Endometrial microvascular endothelial cells (primary cell): ENCODE results near the gene IMPDH1. TPM values are rescaled to one million over a fixed set of nuclear protein-coding genes. Genes with fewer than 3 reads are reported as not detected.

ENCODE experiments used
- in situ Hi-C: cut with HindIII; loops from 2 replicates; pipeline ENCODE4 v1.10.0; 2017; ENCODE audit warnings: low sequenced_read_pairs, low pct_unique_long_range_greater_than_20kb; ENCODE audit errors: inconsistent ontology term
- total RNA-seq: library from RNA; depleted of rRNA; stranded (reverse); fragments of >200 nt; gene quantifications from one replicate; pipeline ENCODE4 v1.2.3, GENCODE V29; 2015; ENCODE audit errors: inconsistent ontology term

The IMPDH1 gene
- total RNA-seq, 1 donor from 2014 or later, result 120 TPM

GRCh38 chr7:128392446-128393327 lies 17.1 kb downstream of the IMPDH1 start:
- in situ Hi-C loops, result no loop called here

- in situ Hi-C loops, result no loop called here
These were observed 18.0 kb downstream of the IMPDH1 start for GRCh38 chr7:128391805-128392204.

GRCh38 chr7:128390871-128391565 lies 18.8 kb downstream of the IMPDH1 start:
- in situ Hi-C loops, result no loop called here

- in situ Hi-C loops, result no loop called here
These were observed 20.0 kb downstream of the IMPDH1 start for GRCh38 chr7:128389618-128390329.

- in situ Hi-C loops, result no loop called here
These were observed 20.6 kb downstream of the IMPDH1 start for GRCh38 chr7:128389085-128389617.

- in situ Hi-C loops, result no loop called here
These were observed 21.7 kb downstream of the IMPDH1 start for GRCh38 chr7:128388145-128388485.

- in situ Hi-C loops, result no loop called here
These were observed 22.3 kb downstream of the IMPDH1 start for GRCh38 chr7:128387216-128388144.

GRCh38 chr7:128385988-128386925 lies 23.5 kb downstream of the IMPDH1 start:
- in situ Hi-C loops, result no loop called here

- in situ Hi-C loops, result no loop called here
These were observed 25.1 kb downstream of the IMPDH1 start for GRCh38 chr7:128384726-128385125.

GRCh38 chr7:128383776-128384175 lies 26.0 kb downstream of the IMPDH1 start:
- in situ Hi-C loops, result no loop called here

- in situ Hi-C loops, result no loop called here
These were observed 28.5 kb downstream of the IMPDH1 start for GRCh38 chr7:128381161-128381821.

GRCh38 chr7:128380483-128381106 lies 29.2 kb downstream of the IMPDH1 start:
- in situ Hi-C loops, result no loop called here

- in situ Hi-C loops, result no loop called here
These were observed 29.8 kb downstream of the IMPDH1 start for GRCh38 chr7:128379900-128380479.

- in situ Hi-C loops, result no loop called here
These were observed 31.1 kb downstream of the IMPDH1 start for GRCh38 chr7:128378637-128379036.

- in situ Hi-C loops, result no loop called here
These were observed 33.7 kb downstream of the IMPDH1 start for GRCh38 chr7:128376077-128376476.

GRCh38 chr7:128374041-128374440 lies 35.7 kb downstream of the IMPDH1 start:
- in situ Hi-C loops, result no loop called here
